ENCODE data around the gene RAB6B.

GRCh38 chr3:133805702-133806475 is 89.8 kb downstream of the RAB6B start, which contains the start of gene SRPRB:
- TF ChIP-seq POLR2A (IDR thresholded peaks at IDR 0.05) (no peak), CTCF (IDR thresholded peaks at IDR 0.05) (no peak)
